SU-DHL-6 (cell line): Measurements from ENCODE around the gene PAIP1.

Experiments
- EZH2phosphoT487 ChIP-seq: fragments of 200-600 bp; sonication (generic), shearing (Covaris generic); conservative IDR thresholded peaks from 2 replicates; pipeline ENCODE4 v1.6.1; 2018; ENCODE audit warnings: mild to moderate bottlenecking, antibody characterized with exemption, low read length, moderate library complexity, mixed read lengths
- TF ChIP-seq, protein P1 (sequence below): fragments of 200-600 bp; sonication (generic); IDR thresholded peaks from one replicate; pipeline ENCODE4 v1.5.1; 2017; ENCODE audit warnings: antibody characterized with exemption, mild to moderate bottlenecking, low read length, moderate library complexity; ENCODE audit not compliant: insufficient read depth, poor library complexity, severe bottlenecking

GRCh38 chr5:43486353-43486752 is 70.5 kb downstream of the PAIP1 start:
- TF ChIP-seq, protein P1, sequence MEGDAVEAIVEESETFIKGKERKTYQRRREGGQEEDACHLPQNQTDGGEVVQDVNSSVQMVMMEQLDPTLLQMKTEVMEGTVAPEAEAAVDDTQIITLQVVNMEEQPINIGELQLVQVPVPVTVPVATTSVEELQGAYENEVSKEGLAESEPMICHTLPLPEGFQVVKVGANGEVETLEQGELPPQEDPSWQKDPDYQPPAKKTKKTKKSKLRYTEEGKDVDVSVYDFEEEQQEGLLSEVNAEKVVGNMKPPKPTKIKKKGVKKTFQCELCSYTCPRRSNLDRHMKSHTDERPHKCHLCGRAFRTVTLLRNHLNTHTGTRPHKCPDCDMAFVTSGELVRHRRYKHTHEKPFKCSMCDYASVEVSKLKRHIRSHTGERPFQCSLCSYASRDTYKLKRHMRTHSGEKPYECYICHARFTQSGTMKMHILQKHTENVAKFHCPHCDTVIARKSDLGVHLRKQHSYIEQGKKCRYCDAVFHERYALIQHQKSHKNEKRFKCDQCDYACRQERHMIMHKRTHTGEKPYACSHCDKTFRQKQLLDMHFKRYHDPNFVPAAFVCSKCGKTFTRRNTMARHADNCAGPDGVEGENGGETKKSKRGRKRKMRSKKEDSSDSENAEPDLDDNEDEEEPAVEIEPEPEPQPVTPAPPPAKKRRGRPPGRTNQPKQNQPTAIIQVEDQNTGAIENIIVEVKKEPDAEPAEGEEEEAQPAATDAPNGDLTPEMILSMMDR, result no peak
- TF ChIP-seq EZH2phosphoT487, result no peak
